ENCODE measurements around the gene ZBED3.
"Not testable (repeated sequence)": the region's sequence is repeated elsewhere in the genome, so short reads cannot be mapped to it uniquely, and the experiment has no call there.

ZBED3 gene, protein sequence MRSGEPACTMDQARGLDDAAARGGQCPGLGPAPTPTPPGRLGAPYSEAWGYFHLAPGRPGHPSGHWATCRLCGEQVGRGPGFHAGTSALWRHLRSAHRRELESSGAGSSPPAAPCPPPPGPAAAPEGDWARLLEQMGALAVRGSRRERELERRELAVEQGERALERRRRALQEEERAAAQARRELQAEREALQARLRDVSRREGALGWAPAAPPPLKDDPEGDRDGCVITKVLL

DNA sequence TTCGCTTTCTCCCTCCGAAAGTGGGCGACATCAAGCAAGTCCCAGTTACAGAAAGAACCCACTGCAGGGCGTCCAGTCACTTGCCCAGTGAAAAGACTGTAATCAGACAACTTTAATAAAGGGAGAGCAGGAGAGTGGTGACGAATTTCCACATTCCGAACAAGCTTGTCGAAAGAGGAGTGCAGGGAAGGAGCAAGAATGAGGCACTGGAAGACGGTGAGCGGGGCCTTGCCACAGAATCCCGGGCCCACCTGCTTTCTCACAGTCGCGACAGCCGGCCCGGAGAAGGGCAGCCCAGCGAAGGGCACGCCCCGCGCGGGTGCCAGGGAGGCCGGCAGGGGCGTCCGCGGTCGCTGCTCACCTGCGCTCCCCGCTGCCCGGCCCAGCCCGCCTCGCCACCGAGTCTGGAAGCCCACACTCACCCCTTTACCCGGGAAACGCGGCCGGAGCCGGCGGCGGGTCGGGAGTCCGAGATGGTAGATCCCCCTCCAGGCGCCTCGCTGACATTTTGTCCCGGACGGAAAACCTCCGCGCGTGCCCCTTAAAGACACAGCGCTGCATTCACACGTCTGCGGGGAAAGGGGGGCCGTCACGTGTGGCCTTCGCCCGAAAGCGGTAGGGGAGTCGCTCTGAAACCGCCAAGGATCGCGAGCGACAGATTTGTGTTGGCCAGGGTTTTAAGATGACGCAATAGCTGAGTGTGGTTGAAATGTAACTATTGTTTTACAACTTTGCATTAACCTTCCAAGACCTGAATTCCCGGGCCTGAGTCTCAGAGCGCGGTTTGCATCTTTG, at the start of gene ZBED3:
TSS of gene ZBED3 (minus strand) at position 597 of the 795 bp plus-strand sequence. CDS start 9,407 bp downstream, outside the sequence.
- no peak for DNase-seq (ENCODE audit: low read depth in 2 of 2)

DNA sequence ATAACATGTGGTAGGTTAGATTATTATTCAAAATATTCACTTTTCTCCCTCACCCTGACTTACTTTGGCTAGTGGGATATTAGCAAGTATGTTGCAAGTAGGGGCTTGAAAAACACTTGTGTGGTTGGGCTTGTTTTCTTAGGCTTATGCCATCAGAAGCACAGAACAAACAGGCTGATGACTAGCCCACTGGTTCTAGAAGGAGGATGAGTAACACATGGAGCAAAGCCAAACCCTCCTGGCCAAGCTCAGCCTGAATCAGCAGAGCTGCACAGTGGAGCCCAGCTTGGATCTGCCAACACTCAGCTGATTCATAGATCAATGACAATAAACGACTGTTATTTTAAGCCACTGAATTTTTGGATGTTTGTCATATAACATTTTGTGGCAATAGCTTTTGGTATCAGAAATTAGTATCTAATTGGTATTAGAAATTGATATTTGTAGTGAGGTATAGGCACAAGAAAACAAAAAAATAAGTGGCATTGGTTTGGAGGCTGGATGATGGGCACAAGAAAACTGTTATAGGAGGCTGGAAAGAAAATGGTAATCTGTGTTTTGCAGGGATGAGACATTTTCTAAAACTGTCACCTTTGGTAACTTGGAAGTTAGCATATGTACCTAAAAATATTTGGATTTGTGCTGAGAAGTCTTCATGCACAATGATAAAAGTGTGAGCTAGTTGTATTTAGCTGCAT, 46.1 kb upstream of the ZBED3 start:
- DNase-seq (ENCODE audit: low read depth in 2 of 2), result no peak

DNA sequence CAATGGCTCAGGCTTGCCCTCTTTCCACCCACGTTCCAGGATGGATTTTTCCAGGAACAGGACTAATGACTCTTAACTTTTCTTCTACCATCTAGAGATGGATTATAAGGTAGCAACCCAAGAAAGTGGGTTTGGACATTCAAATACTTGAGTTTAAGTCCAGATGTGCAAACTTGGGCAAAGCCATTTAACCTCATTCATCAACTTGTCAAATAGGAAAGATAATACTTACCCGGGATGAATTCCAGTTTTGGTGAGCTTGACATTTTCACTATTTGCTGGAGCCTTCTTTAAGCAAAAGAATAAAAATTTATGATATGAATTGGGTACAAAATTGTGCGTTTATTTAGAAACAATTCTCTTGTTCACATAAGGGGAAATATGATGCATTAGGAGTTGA, 44.3 kb upstream of the ZBED3 start:
- DNase-seq (ENCODE audit: low read depth in 2 of 2), result no peak

DNA sequence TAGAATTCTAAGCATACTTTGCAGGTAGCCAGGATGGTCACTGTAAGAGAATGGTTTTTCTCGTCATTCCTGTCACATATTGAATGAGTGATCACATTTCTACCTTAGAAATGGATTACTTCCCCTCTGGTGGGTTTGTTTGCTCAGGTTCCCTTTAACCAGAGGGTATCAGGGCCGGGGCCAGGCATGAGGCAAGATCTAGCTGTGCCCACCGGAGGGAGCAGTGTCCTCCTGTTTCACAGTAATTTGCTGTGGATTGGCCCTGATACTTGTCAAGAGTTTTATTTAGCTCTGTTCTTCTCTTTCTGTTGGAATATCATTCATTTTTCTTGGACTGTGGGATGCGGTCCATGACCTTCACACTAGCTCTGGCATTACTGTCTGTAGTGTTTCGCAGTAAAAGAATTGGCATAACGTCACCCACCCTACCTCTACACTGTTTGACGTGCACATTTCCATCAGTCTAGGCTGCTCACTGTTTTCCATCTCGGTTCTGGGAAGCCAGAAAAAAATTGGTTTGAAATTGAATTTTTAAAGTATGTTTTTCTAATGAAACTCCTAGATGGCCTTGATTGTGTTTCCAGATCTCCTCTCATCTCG, 42.4 kb upstream of the ZBED3 start:
- no peak for DNase-seq (ENCODE audit: low read depth in 2 of 2)

DNA sequence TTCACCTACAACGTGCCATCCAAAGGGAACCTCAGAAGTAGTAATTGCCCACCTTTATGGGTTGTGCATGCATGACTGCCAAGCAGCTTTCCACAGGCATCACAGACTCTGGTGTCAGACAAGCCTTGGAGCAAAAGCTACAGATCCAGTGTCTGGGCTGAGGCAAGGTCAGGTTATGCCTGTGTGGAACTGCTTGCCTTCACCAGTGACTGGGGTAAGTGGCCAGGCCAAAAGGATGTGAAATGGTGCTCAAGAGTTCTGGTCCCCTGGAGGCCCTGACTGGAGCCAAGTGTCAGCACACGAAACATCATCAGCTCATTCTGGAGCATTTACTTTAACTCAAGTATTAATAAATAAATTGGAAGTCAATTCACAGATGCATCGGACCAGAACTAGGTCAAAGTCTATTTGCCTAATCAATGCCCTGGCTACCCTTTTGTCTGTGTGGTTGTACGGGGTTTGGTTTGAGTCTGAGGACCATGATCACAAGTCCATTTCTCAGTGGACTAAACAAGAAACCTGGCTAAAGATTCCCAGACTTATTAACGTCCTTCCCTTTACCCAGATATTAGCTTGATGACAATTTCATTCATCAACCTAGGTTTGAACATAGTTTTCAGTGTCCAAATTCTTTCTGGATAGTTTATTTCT, 41.5 kb upstream of the ZBED3 start:
- DNase-seq (ENCODE audit: low read depth in 2 of 2), result no peak

DNA sequence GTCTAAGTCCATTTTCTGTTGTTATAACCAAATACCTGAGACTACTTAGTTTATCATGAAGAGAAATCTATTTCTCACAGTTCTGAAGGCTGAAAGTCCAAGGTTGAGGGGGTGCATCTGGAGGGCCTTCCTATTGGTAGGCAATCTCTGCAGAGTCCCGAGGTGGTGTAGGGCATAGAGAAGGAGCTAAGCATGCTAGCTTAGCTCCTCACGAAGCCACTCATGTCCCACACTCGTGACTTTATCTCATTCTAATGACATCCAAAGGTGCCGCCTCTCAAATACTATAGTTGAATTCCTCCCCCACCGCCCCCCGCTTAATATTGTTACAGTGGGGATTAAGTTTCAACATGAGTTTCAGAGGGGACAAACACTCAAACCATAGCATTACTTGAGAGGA, 36.0 kb upstream of the ZBED3 start:
- no peak for DNase-seq (ENCODE audit: low read depth in 2 of 2)

DNA sequence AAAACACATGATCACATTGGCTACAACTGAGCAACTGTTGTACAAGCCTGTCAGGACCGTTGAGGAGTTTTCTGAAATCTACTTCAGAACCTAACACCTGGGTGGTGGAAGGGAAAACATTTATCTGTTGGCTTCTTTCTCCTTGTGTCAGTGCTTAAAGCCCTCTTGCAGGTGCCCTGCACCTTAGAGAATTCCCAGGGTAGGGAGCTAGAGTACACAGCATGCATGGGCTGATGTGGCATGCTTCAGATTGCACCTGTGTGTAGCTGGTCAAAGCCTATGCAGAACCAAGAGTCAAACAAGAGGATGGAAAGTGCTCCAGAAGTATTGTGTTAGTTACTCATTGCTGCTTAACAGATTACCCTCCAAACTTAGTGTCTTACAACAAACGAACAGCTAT, 33.6 kb upstream of the ZBED3 start:
- no peak for DNase-seq (ENCODE audit: low read depth in 2 of 2)

DNA sequence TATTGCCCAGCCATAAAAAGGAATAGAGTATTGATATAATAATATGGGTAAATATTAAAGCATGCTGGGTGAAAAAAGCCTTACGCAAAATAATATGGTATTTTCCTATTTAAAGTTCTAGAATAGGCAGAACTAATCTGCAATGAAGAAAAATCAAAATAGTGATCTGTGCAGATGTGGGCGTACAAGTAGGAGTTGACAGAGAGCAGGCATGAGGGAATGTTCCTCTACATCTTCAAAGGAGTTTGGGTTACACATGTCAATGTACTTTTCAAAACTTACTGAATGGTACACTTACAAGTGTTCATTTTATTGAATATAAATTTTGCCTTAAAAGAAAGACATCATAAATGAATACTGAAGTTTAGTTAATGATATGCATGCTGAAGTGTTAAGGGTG, 33.0 kb upstream of the ZBED3 start:
- DNase-seq (ENCODE audit: low read depth in 2 of 2), result no peak

DNA sequence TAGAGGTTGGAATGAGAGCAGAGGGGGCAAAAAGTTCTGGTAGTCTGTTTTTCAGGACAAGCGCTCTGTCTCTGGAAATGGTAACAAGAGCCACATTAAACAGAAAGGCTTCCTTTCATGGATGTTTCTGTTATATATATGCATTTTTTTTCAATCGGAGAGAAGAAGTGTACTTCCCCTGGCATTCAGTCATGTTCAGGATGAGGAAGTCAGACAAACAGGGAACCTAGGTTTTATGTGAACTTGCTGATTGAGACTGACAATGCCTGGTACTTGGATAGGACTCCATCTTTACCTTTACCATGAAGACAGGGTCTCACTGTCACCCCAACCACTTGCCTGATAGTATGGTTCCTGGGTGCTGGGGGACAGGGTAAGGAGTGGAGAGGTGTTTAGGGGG, 30.1 kb upstream of the ZBED3 start:
- no peak for DNase-seq (ENCODE audit: low read depth in 2 of 2)

DNA sequence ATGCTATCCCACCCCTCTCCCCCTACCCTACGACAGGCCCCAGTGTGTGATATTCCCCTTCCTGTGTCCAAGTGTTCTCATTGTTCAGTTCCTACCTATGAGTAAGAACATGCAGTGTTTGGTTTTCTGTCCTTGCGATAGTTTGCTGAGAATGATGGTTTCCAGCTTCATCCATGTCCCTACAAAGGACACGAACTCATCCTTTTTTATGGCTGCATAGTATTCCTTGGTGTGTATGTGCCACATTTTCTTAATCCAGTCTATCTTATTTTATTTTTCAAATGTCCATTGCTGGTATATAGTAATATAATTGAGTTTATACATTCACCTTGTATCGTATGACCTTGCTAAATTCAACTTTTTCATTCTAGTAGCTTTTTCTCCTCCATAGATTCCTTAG, 19.9 kb upstream of the ZBED3 start:
- not testable (repeated sequence) for DNase-seq (ENCODE audit: low read depth in 2 of 2)

DNA sequence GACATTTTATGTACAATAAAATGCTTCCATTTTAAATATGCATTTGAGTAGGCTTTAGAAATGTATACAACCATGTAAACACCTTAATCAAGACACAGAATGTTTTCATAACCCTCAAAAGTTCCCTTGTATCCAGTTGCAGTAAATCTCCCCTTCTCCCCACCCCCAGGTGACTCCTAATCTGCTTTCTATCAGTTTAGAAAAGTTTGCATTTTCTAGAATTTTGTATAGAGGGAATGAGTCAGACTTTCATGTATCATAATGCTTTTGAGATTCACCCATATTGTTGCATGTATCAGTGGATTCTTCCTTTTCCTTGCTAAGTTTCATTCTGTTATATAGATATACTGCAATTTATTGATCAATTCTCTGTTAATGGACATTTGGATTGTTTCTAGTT, 17.7 kb upstream of the ZBED3 start:
- no peak for DNase-seq (ENCODE audit: low read depth in 2 of 2)

DNA sequence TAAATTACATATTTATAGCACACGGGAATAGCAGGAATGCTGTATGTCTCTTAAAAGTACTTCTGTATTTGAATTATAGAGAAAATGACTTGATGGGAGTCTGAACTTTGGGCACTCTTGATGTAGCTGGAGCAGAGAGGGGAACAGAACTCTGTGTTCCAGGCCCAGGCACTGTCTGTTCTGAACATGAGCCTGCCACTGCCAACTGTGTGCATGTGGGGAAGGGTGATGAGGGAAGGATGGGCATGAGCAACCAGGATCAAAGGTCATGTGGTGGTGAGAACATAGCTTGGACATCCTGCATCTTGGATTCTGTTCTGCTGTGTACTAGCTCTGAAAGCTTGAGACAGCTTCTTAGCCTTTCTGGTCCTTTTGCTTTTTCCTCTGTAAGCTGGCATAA, 16.4 kb upstream of the ZBED3 start:
- DNase-seq (ENCODE audit: low read depth in 2 of 2), result no peak

DNA sequence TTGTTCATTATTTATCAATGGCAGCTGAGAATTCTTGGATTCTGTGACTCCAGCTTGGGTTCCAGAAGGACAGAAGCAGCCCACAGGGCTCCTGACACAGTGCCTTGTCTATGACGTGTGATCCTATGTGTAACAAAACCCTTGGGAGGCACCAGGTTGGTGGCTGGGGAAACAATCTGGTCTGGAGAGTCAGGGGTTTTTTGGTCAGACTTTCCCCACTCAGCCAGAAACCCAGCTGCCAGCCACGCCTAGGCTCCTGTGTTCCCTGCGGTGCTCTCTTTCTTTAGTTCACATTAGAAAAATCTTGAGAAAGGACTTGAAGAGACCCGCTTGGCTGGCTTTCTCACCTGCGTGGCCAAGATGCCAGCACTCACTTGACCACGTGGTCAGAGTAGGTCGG, 15.5 kb upstream of the ZBED3 start:
- no peak for DNase-seq (ENCODE audit: low read depth in 2 of 2)

DNA sequence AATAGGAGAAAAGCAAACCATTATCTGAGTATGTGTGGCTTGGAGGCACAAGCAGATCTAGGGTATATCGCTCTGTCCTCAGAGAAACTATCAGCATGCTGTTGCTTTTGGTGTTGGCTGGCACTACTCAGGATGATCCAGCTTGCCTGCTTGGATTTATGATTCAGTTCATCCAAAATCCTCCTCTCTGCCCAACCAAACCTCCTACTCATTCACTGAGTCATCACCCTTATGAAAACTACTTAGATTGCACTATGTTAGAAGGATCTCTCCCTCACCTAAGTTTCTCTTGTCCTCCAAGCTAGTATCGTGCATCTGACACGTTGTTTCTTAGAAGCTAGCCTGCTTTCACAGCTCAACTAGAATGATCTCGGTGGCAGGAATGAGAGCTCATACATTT, 14.2 kb upstream of the ZBED3 start:
- DNase-seq (ENCODE audit: low read depth in 2 of 2), result no peak

DNA sequence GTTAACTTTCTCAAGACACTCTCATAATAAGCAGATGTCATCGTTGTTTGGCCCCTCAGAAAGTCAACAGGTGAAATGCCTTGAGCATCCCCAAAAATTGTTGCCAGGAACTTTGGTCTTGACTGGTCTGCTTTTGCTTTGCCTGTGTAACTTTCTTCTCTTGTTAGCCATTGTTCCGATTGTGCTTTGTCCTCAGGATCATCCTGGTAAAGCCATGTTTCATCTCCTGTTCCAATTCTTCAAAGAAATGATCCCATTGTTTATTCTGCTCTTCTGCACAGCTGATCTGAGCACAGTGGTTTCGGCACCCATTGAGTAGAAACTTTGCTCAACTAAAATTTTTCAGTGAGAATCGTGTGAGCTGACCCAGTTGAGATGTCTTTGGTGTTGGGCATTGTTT, 8.1 kb upstream of the ZBED3 start:
- DNase-seq (ENCODE audit: low read depth in 2 of 2), result no peak

DNA sequence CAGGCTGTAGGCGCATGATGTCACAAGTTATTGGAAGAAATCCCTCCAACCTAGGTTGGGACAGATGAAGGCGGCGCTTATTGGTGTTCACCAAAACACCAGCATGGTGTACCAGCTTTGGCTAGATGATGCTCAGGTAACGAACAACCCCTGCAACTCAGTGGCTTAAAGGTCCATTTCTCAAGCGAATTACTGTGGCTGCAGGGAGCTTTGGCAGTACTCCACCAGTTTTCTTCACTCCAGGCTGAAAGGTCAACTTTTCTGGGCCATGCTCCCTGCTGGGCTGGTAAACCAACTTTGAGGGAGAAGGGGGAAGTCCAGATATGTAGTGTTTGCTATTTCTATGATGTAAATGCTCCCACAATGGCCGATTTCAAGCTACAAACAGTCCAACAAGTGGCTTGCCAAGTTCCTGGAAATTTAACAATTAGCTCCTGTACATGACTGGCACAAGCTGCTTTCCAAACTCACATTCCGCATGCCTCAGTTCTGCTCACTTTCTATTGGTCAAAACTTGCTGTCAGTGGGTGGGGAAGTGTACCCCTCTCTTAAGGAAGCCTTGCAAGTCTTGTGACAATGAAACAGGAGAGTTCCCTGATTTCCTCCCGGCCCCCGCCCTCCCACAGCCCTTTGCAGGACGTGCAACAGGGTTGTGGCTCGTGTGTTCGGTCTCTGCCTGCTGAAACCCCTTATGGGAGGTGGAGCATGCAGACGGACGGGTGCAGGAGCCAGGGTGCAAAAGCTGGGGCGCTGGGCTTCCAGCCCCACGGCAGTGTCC, 588 bp upstream of the ZBED3 start:
- DNase-seq (ENCODE audit: low read depth in 2 of 2), result no peak

DNA sequence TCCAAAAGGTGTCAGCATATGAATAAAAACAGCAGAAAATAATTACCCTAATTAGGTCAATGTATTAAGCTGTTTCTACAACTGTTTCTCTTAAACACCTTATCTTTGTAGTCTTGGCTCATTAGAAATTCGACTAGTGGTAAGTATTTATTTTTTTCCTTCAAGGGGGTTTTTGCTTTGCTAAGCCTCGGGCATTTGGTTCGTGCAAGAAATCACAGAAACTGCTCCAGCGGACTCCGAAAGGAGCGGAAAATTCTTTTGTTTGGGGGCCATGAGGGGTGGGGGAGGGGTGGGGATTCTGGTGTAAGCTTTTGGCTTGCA, 757 bp downstream of the ZBED3 start:
- no peak for DNase-seq (ENCODE audit: low read depth in 2 of 2)

DNA sequence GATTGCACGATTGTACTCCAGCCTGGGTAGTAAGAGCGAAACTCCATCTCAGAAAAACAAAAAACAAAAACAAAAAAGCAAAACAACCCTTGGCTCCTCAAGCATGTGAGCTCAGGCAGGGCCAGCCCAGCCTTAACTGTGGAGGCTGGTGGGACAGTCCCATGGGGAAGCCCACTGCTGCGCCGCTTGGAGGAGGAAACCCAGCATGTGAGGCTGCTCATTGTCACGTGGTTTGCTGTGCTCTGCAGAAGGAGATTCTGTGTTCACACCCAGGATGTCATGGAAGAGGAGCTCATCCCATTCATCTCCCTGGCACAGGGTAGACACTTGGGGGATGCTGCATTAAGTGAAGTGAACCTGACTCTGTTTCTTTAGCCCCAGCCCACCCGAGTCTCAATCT, 4.0 kb downstream of the ZBED3 start:
- no peak for DNase-seq (ENCODE audit: low read depth in 2 of 2)

DNA sequence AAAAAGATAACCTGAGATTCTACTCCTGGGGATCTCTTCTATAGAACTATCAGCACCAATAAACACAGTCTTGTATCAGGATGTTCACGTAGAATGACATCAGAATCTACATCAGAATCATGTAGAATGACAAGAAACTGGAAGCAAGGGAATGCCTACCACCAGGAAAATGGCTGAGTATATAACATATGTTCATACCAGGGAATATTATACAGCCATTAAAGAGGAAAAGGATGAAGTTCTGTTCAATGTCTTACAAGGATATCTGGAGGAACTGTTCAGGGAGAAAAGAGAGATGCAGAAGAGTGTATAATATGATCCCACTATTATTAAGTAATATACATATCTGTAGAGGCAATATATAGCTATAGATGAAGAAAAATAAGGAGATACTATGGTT, 4.8 kb downstream of the ZBED3 start:
- no peak for DNase-seq (ENCODE audit: low read depth in 2 of 2)

DNA sequence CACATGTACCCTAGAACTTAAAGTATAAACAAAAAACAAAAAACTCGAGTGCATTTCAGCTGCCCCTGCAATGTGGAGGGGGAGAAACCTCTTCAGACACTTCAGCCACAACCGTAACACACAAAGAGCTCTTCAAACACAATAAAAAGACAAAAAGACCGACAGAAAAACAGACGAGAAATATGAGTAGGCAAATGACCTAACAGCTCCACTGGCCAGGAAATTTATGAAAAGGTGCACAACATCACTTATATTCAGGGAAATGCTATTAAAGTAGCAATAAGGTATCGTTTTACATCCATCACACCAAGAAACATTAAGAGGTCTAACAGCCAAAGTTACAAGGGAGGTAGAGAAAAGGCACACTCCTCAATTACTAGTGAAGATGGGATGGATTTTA, 6.2 kb downstream of the ZBED3 start:
- no peak for DNase-seq (ENCODE audit: low read depth in 2 of 2)

DNA sequence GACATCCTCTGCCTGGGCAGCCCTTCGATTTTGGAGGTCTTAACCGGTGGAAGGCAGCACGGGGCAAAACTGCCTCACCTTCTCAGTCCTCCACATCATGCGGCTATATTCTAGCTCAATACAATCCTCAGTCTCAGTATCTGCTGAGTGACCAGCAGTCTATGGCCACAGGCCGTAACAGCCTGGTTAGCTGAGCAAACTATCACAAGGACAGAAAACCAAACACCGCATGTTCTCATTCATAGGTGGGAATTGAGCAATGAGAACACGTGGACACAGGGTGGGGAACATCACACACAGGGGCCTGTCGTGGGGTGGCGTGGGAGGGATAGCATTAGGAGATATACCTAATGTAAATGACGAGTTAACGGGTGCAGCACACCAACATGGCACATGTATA, 6.6 kb downstream of the ZBED3 start:
- not testable (repeated sequence) for DNase-seq (ENCODE audit: low read depth in 2 of 2)

DNA sequence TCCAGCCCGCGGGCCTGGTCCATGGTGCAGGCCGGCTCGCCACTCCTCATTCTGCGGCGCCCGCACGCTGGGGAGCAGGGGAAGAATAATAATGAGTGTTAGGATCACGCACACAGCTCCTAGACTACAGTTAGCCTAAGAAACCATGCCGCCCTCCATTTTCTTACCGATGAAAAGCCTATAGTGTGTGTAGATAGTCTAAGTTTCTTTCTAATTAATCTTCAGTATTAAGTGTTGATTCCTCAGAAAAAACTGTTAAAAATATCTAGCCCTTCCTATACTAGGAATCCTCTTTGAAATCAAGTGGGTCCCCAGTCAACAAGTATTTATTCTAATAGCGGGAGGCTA, 9.3 kb downstream of the ZBED3 start:
- DNase-seq (ENCODE audit: low read depth in 2 of 2), result no peak

Measured in stimulated activated CD4-positive, alpha-beta T cell treated with anti-CD3 and anti-CD28 coated beads, Interleukin-1b, Interleukin-23, amount 100 ng/mL, for 1 hour (primary cell).